IMR-90 (cell line): ENCODE measurements around the gene ALKBH3. TPM values are rescaled to one million over a fixed set of nuclear protein-coding genes. Genes with fewer than 3 reads are reported as not detected.

Experiments
- ATAC-seq: fragments of 200-7000 bp; cut with Tn5 transposase; 2 replicates; pipeline ENCODE4 v1.9.1; 2020; ENCODE audit warnings: low read depth, mild to moderate bottlenecking, moderate library complexity
- BruUV-seq: library from RNA; stranded (reverse); fragments of 400-500 nt; replicated peaks from 2 replicates; lab custom pipeline; 2021; lab: Mats Ljungman, UMichigan
- CTCF ChIA-PET: fragments of 300-600 bp; formaldehyde crosslinking; extraction: SDS; loops from one replicate; lab custom pipeline; 2021; ENCODE audit warnings: antibody characterized with exemption; lab: Yijun Ruan, JAX
- POLR2A ChIA-PET: fragments of 300-600 bp; sonication (Branson Sonifier 250); formaldehyde crosslinking; loops from one replicate; lab custom pipeline; 2022; ENCODE audit warnings: antibody characterized with exemption; ENCODE audit not compliant: unreplicated experiment; lab: Charles Lee
- DNase-seq: peaks from one replicate; pipeline ENCODE4 v3.0.0; 2013
- H2AFZ ChIP-seq: replicated peaks from 2 replicates; pipeline ENCODE3; 2013; ENCODE audit warnings: low read length, mild to moderate bottlenecking; ENCODE audit not compliant: poor library complexity
- H2AK5ac ChIP-seq: 2 replicates; pipeline ENCODE4 v1.6.1; 2013; ENCODE audit warnings: low read depth, low read length, inconsistent platforms
- H2AK9ac ChIP-seq: replicated peaks from 2 replicates; pipeline ENCODE3; 2013; ENCODE audit warnings: mild to moderate bottlenecking, low read depth, low read length, moderate library complexity; ENCODE audit not compliant: poor library complexity
- H2BK120ac ChIP-seq: 2 replicates; pipeline ENCODE4 v1.6.1; 2013; ENCODE audit warnings: low read depth, low read length, inconsistent platforms
- H2BK15ac ChIP-seq: 3 replicates; pipeline ENCODE4 v1.6.1; 2013; ENCODE audit warnings: low read depth, low read length, inconsistent platforms
- H2BK20ac ChIP-seq: 2 replicates; pipeline ENCODE4 v1.6.1; 2013; ENCODE audit warnings: low read depth, mild to moderate bottlenecking, inconsistent platforms, low read length, moderate library complexity
- H2BK5ac ChIP-seq: 2 replicates; pipeline ENCODE4 v1.6.1; 2013; ENCODE audit warnings: mild to moderate bottlenecking, low read depth, low read length, inconsistent platforms; ENCODE audit not compliant: poor library complexity, severe bottlenecking
- H3K14ac ChIP-seq: replicated peaks from 2 replicates; pipeline ENCODE4 v1.6.1; 2013; ENCODE audit warnings: low read depth, low read length, inconsistent platforms
- H3K18ac ChIP-seq: 2 replicates; pipeline ENCODE4 v1.6.1; 2013; ENCODE audit warnings: low read depth, low read length, control low read depth
- H3K23ac ChIP-seq: 2 replicates; pipeline ENCODE4 v1.6.1; 2013; ENCODE audit warnings: low read depth, low read length, inconsistent platforms
- H3K27ac ChIP-seq: 2 replicates; pipeline ENCODE4 v1.5.1; 2013; ENCODE audit warnings: mild to moderate bottlenecking, control low read depth, low read length; ENCODE audit not compliant: insufficient read depth
- H3K27me3 ChIP-seq: 2 replicates; pipeline ENCODE4 v1.6.1; 2013; ENCODE audit warnings: low read length; ENCODE audit not compliant: control insufficient read depth, insufficient read depth
- H3K36me3 ChIP-seq: 2 replicates; pipeline ENCODE4 v1.6.1; 2013; ENCODE audit warnings: low read length, mixed read lengths; ENCODE audit not compliant: control insufficient read depth, insufficient read depth
- H3K4ac ChIP-seq: 2 replicates; pipeline ENCODE4 v1.6.1; 2013; ENCODE audit warnings: low read depth, low read length, inconsistent platforms
- H3K4me1 ChIP-seq: 2 replicates; pipeline ENCODE4 v1.6.1; 2013; ENCODE audit warnings: low read length, mixed read lengths; ENCODE audit not compliant: control insufficient read depth, insufficient read depth
- H3K4me2 ChIP-seq: 2 replicates; pipeline ENCODE4 v1.6.1; 2013; ENCODE audit warnings: low read depth, mild to moderate bottlenecking, control low read depth, low read length, moderate library complexity
- H3K4me3 ChIP-seq: 2 replicates; pipeline ENCODE4 v1.5.1; 2013; ENCODE audit warnings: low read depth, mild to moderate bottlenecking, control low read depth, low read length, moderate library complexity; ENCODE audit not compliant: insufficient read depth
- H3K56ac ChIP-seq: 2 replicates; pipeline ENCODE4 v1.6.1; 2013; ENCODE audit warnings: low read length, inconsistent platforms; ENCODE audit not compliant: insufficient read depth; ENCODE audit errors: extremely low read depth
- H3K79me1 ChIP-seq, 2 experiments: 2 replicates each; pipeline ENCODE4 v1.6.1; 2013; ENCODE audit warnings: low read length in 2 of 2, inconsistent platforms in 1 of 2, low read depth in 1 of 2
- H3K9ac ChIP-seq: 2 replicates; pipeline ENCODE4 v1.6.1; 2013; ENCODE audit warnings: low read depth, low read length, control low read depth
- H3K9me1 ChIP-seq: 2 replicates; pipeline ENCODE4 v1.6.1; 2013; ENCODE audit warnings: low read length, inconsistent platforms; ENCODE audit not compliant: insufficient read depth
- H3K9me3 ChIP-seq: 2 replicates; pipeline ENCODE4 v1.6.1; 2013; ENCODE audit warnings: low read length; ENCODE audit not compliant: control insufficient read depth, insufficient read depth
- H4K20me1 ChIP-seq: 2 replicates; pipeline ENCODE4 v1.6.1; 2013; ENCODE audit warnings: low read length, inconsistent platforms; ENCODE audit not compliant: insufficient read depth
- H4K5ac ChIP-seq: 2 replicates; pipeline ENCODE4 v1.6.1; 2013; ENCODE audit warnings: mild to moderate bottlenecking, low read depth, low read length, control low read depth
- H4K8ac ChIP-seq, 2 experiments: 2 replicates each; pipeline ENCODE4 v1.6.1; 2013; ENCODE audit warnings: low read depth in 2 of 2, low read length in 2 of 2, control low read depth in 1 of 2, inconsistent platforms in 1 of 2
- H4K91ac ChIP-seq: 2 replicates; pipeline ENCODE4 v1.6.1; 2013; ENCODE audit warnings: low read depth, low read length, inconsistent platforms; ENCODE audit not compliant: insufficient read depth
- CEBPB ChIP-seq: IDR thresholded peaks from 2 replicates; pipeline ENCODE4 v1.6.1; 2012; ENCODE audit warnings: low read depth, low read length, improper control_type of control experiment
- MXI1 ChIP-seq: IDR thresholded peaks from 2 replicates; pipeline ENCODE4 v1.6.1; 2012; ENCODE audit warnings: low read depth, mild to moderate bottlenecking, low read length, moderate library complexity, borderline replicate concordance
- POLR2A ChIP-seq: IDR thresholded peaks from 2 replicates; pipeline ENCODE4 v1.6.1; 2012; ENCODE audit warnings: mild to moderate bottlenecking, low read depth, low read length
- RAD21 ChIP-seq: IDR thresholded peaks from 2 replicates; pipeline ENCODE4 v1.6.1; 2012; ENCODE audit warnings: low read length, improper control_type of control experiment
- RCOR1 ChIP-seq: IDR thresholded peaks from 2 replicates; pipeline ENCODE4 v1.6.1; 2012; ENCODE audit warnings: mild to moderate bottlenecking, low read length, improper control_type of control experiment; ENCODE audit not compliant: insufficient replicate concordance
- USF2 ChIP-seq: fragments of 150-350 bp; IDR thresholded peaks from 2 replicates; pipeline ENCODE4 v1.6.1; 2017; ENCODE audit warnings: mild to moderate bottlenecking, antibody characterized with exemption, low read length, low read depth
- WGBS, 2 experiments: methylation state at CpG; one replicate each; pipeline versions ENCODE4 v1.1.5 to v1.1.7; 2013; ENCODE audit warnings: missing lambda C conversion rate in 2 of 2; ENCODE audit not compliant: insufficient read length in 1 of 2; ENCODE audit errors: extremely low coverage in 2 of 2; 5-methylcytosine and 5-hydroxymethylcytosine counted together
- dilution Hi-C: fragments of 300-500 bp; cut with HindIII; formaldehyde crosslinking; loops from one replicate; pipeline ENCODE4 v1.14.3; 2018; ENCODE audit warnings: low sequenced_read_pairs; ENCODE audit not compliant: unreplicated experiment
- in situ Hi-C: fragments of 300-500 bp; cut with MboI; formaldehyde crosslinking; loops from 3 replicates; pipeline ENCODE4 v1.14.3; 2019; ENCODE audit warnings: low sequenced_read_pairs, inconsistent platforms, mixed read lengths
- intact Hi-C: fragments of 100-400 bp; cut with micrococcal nuclease; formaldehyde crosslinking; loops from 2 replicates; pipeline ENCODE4 v1.10.0; 2022
- polyA plus RNA-seq, 3 experiments: library from polyadenylated mRNA; depleted of rRNA; stranded (reverse); fragments of >200 nt; gene quantifications; 2 replicates each; pipeline ENCODE4 v1.2.3, GENCODE V29; 2012; ENCODE audit warnings: low replicate concordance in 1 of 3
- total RNA-seq: library from RNA; depleted of rRNA; stranded (reverse); fragments of >200 nt; gene quantifications from 2 replicates; pipeline ENCODE4 v1.2.3, GENCODE V29; 2012

Gene ALKBH3
- total and polyA plus RNA-seq, 2 of the 4 experiments (the other 2 are of a cell fraction): 27.7 to 62.9 TPM

GRCh38 chr11:43845816-43846215 is 34.8 kb upstream of the ALKBH3 start:
- Histone ChIP-seq H2BK5ac (no peak overlapping the region), H2AK5ac (no peak overlapping the region), H3K27ac (no peak overlapping the region), H2BK20ac (no peak overlapping the region), H3K79me1 (no peaks in the 10 kb centered on the region; a peak in 2 of 4 replicates), H3K4ac (no peak overlapping the region), H2BK15ac (no peak overlapping the region), H3K18ac (no peak overlapping the region), H3K9me3 (no peaks in the 10 kb centered on the region), H2BK120ac (no peak overlapping the region), H4K20me1 (no peaks in the 10 kb centered on the region), H2AFZ (no peak overlapping the region), H3K9ac (no peak overlapping the region), H4K5ac (no peak overlapping the region), H3K23ac (no peak overlapping the region), H4K8ac (no peak overlapping the region), H3K27me3 (no peaks in the 10 kb centered on the region), H3K9me1 (peaks cover 3% of the 10 kb centered on the region; the same call in 1 of the 2 replicates), H3K36me3 (no peaks in the 10 kb centered on the region), H3K4me1 (no peaks in the 10 kb centered on the region), H2AK9ac (no peak overlapping the region), H3K14ac (no peak overlapping the region), H4K91ac (no peak overlapping the region), H3K56ac (no peak overlapping the region), H3K4me2 (no peak overlapping the region), H3K4me3 (no peak overlapping the region)
- BruUV-seq: no TSS peak
- WGBS, 2 experiments: no CpG with 5 or more reads among the region's 3 CpGs
- ChIA-PET POLR2A (no interaction called here), CTCF (no interaction called here)
- intact Hi-C loops (no loop called here), in situ Hi-C loops (loop anchor here (10.0 kb wide), 1 partner anchor 271 kb away; no protein-coding TSS in a partner anchor), dilution Hi-C loops (no loop called here)
- no peak for ATAC-seq
- no peak for TF ChIP-seq RCOR1
- no peak for TF ChIP-seq CEBPB
- TF ChIP-seq RAD21: no peak
- no peak for TF ChIP-seq POLR2A
- TF ChIP-seq MXI1: no peak
- TF ChIP-seq USF2: no peak
- DNase-seq: no peak
